KOPT-K1 (cell line): ENCODE results near the gene LRCOL1.

Source experiments
- H3K27ac ChIP-seq: fragments of 200-600 bp; sonication (generic); 2 replicates; pipeline ENCODE4 v1.5.1; 2016; ENCODE audit warnings: antibody characterized with exemption, mild to moderate bottlenecking, low read depth, low read length; ENCODE audit not compliant: poor library complexity, severe bottlenecking
- H3K36me3 ChIP-seq: fragments of 200-600 bp; sonication (generic); 2 replicates; pipeline ENCODE4 v1.5.1; 2017; ENCODE audit warnings: antibody characterized with exemption, mild to moderate bottlenecking, low read length, moderate library complexity; ENCODE audit not compliant: insufficient read depth
- H3K9me3 ChIP-seq: fragments of 200-600 bp; sonication (generic); 2 replicates; pipeline ENCODE4 v1.5.1; 2017; ENCODE audit warnings: antibody characterized with exemption, low read length, mild to moderate bottlenecking; ENCODE audit not compliant: insufficient read depth, poor library complexity, severe bottlenecking

Gene LRCOL1

GRCh38 chr12:132641811-132642650 lies 31.6 kb upstream of the LRCOL1 start:
- H3K36me3 ChIP-seq, result peaks cover 98% of the 10 kb centered on the region

GRCh38 chr12:132640936-132641335 lies 30.6 kb upstream of the LRCOL1 start:
- no peaks in the 10 kb centered on the region for H3K9me3 ChIP-seq
- H3K36me3 ChIP-seq, result peaks cover 98% of the 10 kb centered on the region
- H3K27ac ChIP-seq, result no peak overlapping the region

More at GRCh38 chr12:132641811-132642650, 31.6 kb upstream of the LRCOL1 start:
- Histone ChIP-seq H3K27ac (no peak overlapping the region), H3K9me3 (no peaks in the 10 kb centered on the region)

- H3K9me3 ChIP-seq, result no peaks in the 10 kb centered on the region
- H3K36me3 ChIP-seq, result peaks cover 98% of the 10 kb centered on the region
- no peak overlapping the region for H3K27ac ChIP-seq
These were observed 29.7 kb upstream of the LRCOL1 start for GRCh38 chr12:132639956-132640520.

GRCh38 chr12:132638541-132639408 lies 28.4 kb upstream of the LRCOL1 start:
- Histone ChIP-seq H3K36me3 (peaks cover 100% of the 10 kb centered on the region), H3K27ac (no peak overlapping the region), H3K9me3 (no peaks in the 10 kb centered on the region)

- H3K27ac ChIP-seq, result no peak overlapping the region
- peaks cover 100% of the 10 kb centered on the region for H3K36me3 ChIP-seq
These were observed 27.4 kb upstream of the LRCOL1 start for GRCh38 chr12:132637811-132638210.

GRCh38 chr12:132635076-132635955 lies 24.9 kb upstream of the LRCOL1 start:
- Histone ChIP-seq H3K9me3 (no peaks in the 10 kb centered on the region), H3K27ac (no peak overlapping the region), H3K36me3 (peaks cover 100% of the 10 kb centered on the region)

More at GRCh38 chr12:132637811-132638210, 27.4 kb upstream of the LRCOL1 start:
- no peaks in the 10 kb centered on the region for H3K9me3 ChIP-seq

GRCh38 chr12:132634411-132634990 lies 24.1 kb upstream of the LRCOL1 start:
- Histone ChIP-seq H3K36me3 (peaks cover 100% of the 10 kb centered on the region), H3K27ac (no peak overlapping the region), H3K9me3 (no peaks in the 10 kb centered on the region)

- Histone ChIP-seq H3K36me3 (peaks cover 100% of the 10 kb centered on the region), H3K27ac (no peak overlapping the region), H3K9me3 (no peaks in the 10 kb centered on the region)
These were observed 23.5 kb upstream of the LRCOL1 start for GRCh38 chr12:132633901-132634300.

GRCh38 chr12:132633398-132633797 lies 23.0 kb upstream of the LRCOL1 start:
- H3K36me3 ChIP-seq, result peaks cover 100% of the 10 kb centered on the region
- no peaks in the 10 kb centered on the region for H3K9me3 ChIP-seq
- H3K27ac ChIP-seq, result no peak overlapping the region

GRCh38 chr12:132632521-132633228 lies 22.3 kb upstream of the LRCOL1 start:
- Histone ChIP-seq H3K27ac (no peak overlapping the region), H3K9me3 (no peaks in the 10 kb centered on the region), H3K36me3 (peaks cover 99% of the 10 kb centered on the region)

- H3K9me3 ChIP-seq, result no peaks in the 10 kb centered on the region
- H3K27ac ChIP-seq, result no peak overlapping the region
- H3K36me3 ChIP-seq, result peaks cover 99% of the 10 kb centered on the region
These were observed 21.3 kb upstream of the LRCOL1 start for GRCh38 chr12:132631666-132632065.

GRCh38 chr12:132630672-132631071 lies 20.3 kb upstream of the LRCOL1 start:
- Histone ChIP-seq H3K9me3 (no peaks in the 10 kb centered on the region), H3K36me3 (peaks cover 99% of the 10 kb centered on the region), H3K27ac (no peak overlapping the region)

- no peaks in the 10 kb centered on the region for H3K9me3 ChIP-seq
- peaks cover 99% of the 10 kb centered on the region for H3K36me3 ChIP-seq
- no peak overlapping the region for H3K27ac ChIP-seq
These were observed 18.9 kb upstream of the LRCOL1 start for GRCh38 chr12:132629330-132629729.
